RWPE2 (cell line): ENCODE data around the gene SIGLEC12.

Experiments used
- ATAC-seq: fragments of 200-7000 bp; cut with Tn5 transposase; 3 replicates; pipeline ENCODE4 v1.9.1; 2021; ENCODE audit warnings: low read depth
- DNase-seq: peaks from one replicate; pipeline ENCODE4 v3.0.0-alpha.2; 2020; ENCODE audit warnings: low spot score
- H3K27ac ChIP-seq: fragments of 450-650 bp; 2 replicates; pipeline ENCODE4 v1.5.1; 2017; ENCODE audit warnings: mild to moderate bottlenecking; ENCODE audit not compliant: poor library complexity, severe bottlenecking
- H3K27me3 ChIP-seq: fragments of 250-450 bp; sonication (Bioruptor Pico); 2 replicates; pipeline ENCODE4 v1.5.1; 2021; ENCODE audit warnings: mild to moderate bottlenecking, moderate library complexity; ENCODE audit not compliant: insufficient read depth, poor library complexity, severe bottlenecking
- H3K36me3 ChIP-seq: fragments of 250-450 bp; sonication (Bioruptor Pico); 2 replicates; pipeline ENCODE4 v1.5.1; 2020; ENCODE audit warnings: low read depth, mild to moderate bottlenecking, moderate library complexity
- H3K4me1 ChIP-seq: fragments of 250-450 bp; sonication (Bioruptor Pico); 2 replicates; pipeline ENCODE4 v1.5.1; 2021; ENCODE audit warnings: mild to moderate bottlenecking, moderate library complexity; ENCODE audit not compliant: insufficient read depth, poor library complexity, severe bottlenecking
- H3K4me3 ChIP-seq: fragments of 250-450 bp; sonication (Bioruptor Pico); 2 replicates; pipeline ENCODE4 v1.5.1; 2021; ENCODE audit warnings: mild to moderate bottlenecking, moderate library complexity; ENCODE audit not compliant: severe bottlenecking
- H3K9me3 ChIP-seq: fragments of 250-450 bp; sonication (Bioruptor Pico); 2 replicates; pipeline ENCODE4 v1.5.1; 2021; ENCODE audit warnings: mild to moderate bottlenecking, moderate library complexity; ENCODE audit not compliant: severe bottlenecking
- CTCF ChIP-seq: fragments of 450-650 bp; IDR thresholded peaks from one replicate; pipeline ENCODE4 v1.5.1; 2017; ENCODE audit warnings: mild to moderate bottlenecking, moderate library complexity; ENCODE audit not compliant: poor library complexity, severe bottlenecking

The SIGLEC12 gene

DNA sequence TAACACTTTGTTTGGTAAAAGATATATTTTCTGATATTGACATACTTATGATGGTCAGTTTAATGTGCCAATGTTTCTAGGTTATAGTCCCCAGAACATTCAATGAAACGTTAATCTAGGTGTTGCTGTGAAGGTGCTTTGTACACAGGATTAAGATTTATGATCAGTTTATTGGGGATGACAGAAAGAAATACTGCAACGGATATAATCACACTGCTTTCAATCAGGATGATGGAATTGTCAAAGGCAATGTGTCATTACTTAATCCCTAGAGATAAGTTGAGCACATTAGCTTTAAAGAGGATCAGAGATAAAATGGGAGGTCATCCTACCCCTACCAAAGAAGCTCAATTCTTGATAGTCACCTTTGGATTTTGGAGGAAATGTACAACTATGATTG lies 12.4 kb upstream of the SIGLEC12 start:
- no peak for DNase-seq
- peaks cover 20% of the 10 kb centered on the region for H3K27me3 ChIP-seq
- peaks cover 3% of the 10 kb centered on the region for H3K9me3 ChIP-seq
- no peak for ATAC-seq
- H3K36me3 ChIP-seq: no peaks in the 10 kb centered on the region
- no peaks in the 10 kb centered on the region for H3K4me1 ChIP-seq
- no peak for TF ChIP-seq CTCF
- H3K4me3 ChIP-seq: no peak overlapping the region
- H3K27ac ChIP-seq: no peak overlapping the region

DNA sequence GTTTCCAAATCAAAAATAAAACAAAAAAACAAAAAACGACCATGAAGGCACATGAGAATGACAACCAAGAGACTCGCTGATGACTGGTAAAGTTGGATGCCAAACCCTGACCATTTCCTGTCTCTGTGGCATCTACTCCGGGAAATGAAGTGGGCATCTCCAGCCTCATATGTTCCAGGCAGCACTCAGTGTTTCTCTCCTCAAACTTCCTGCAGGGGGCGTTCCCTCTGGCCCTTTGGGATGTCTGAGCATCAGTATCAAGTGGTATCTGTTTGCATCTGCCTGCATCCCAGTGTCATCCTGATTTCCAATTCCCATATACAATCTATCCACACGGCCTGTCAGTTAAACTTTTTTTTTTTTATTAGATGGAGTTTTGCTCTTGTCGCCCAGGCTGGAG lies 9.8 kb upstream of the SIGLEC12 start:
- no peak overlapping the region for H3K4me3 ChIP-seq
- no peak overlapping the region for H3K27ac ChIP-seq
- DNase-seq (no peak), ATAC-seq (no peak)
- H3K4me1 ChIP-seq: no peaks in the 10 kb centered on the region
- TF ChIP-seq CTCF: no peak
- no peaks in the 10 kb centered on the region for H3K36me3 ChIP-seq
- H3K9me3 ChIP-seq: no peaks in the 10 kb centered on the region
- H3K27me3 ChIP-seq: peaks cover 20% of the 10 kb centered on the region

GRCh38 chr19:51509823-51510660 lies 8.4 kb upstream of the SIGLEC12 start:
- no peak overlapping the region for H3K27ac ChIP-seq
- no peaks in the 10 kb centered on the region for H3K4me1 ChIP-seq
- no peak for TF ChIP-seq CTCF
- H3K36me3 ChIP-seq: no peaks in the 10 kb centered on the region
- H3K4me3 ChIP-seq: no peak overlapping the region
- DNase-seq (no peak), ATAC-seq (no peak)
- peaks cover 20% of the 10 kb centered on the region for H3K27me3 ChIP-seq
- H3K9me3 ChIP-seq: no peaks in the 10 kb centered on the region

- no peak for DNase-seq
- H3K4me3 ChIP-seq: no peak overlapping the region
- H3K27me3 ChIP-seq: peaks cover 19% of the 10 kb centered on the region
- no peaks in the 10 kb centered on the region for H3K36me3 ChIP-seq
- no peaks in the 10 kb centered on the region for H3K9me3 ChIP-seq
- no peak overlapping the region for H3K27ac ChIP-seq
- H3K4me1 ChIP-seq: no peaks in the 10 kb centered on the region
- no peak for TF ChIP-seq CTCF
- ATAC-seq: no peak
Observed at GRCh38 chr19:51508059-51508733, 6.6 kb upstream of the SIGLEC12 start.

DNA sequence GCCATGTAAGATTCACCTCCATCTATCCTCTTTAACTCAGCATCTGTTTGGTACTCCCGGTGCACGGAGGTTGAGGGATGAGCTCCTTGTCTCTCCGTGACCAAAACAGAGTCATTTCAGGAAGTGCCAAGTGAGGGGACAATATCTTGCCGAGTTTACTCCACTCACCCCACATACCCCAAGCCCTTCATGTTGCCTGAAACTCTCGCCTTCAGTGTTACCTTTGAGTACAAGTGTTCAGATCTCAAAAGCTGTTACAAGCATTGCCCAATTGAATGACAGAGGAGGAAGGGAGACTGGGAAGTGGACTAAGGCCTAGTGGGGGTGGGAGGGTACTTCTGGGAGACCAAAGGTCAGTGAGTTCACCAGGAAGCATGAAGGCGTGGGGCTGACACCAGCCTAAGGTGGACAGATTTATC lies 6.0 kb upstream of the SIGLEC12 start:
- no peak overlapping the region for H3K27ac ChIP-seq
- peaks cover 15% of the 10 kb centered on the region for H3K27me3 ChIP-seq
- ATAC-seq: no peak
- H3K4me1 ChIP-seq: no peaks in the 10 kb centered on the region
- no peak overlapping the region for H3K4me3 ChIP-seq
- no peak for TF ChIP-seq CTCF
- H3K36me3 ChIP-seq: no peaks in the 10 kb centered on the region
- DNase-seq: no peak
- no peaks in the 10 kb centered on the region for H3K9me3 ChIP-seq
